GM12872 (cell line): Measurements from ENCODE around the gene DDT.
"Not testable (repeated sequence)": the region's sequence is repeated elsewhere in the genome, so short reads cannot be mapped to it uniquely, and the experiment has no call there.

Source experiments
- CTCF ChIP-seq: IDR thresholded peaks from 3 replicates; pipeline ENCODE4 v1.5.1; 2011; ENCODE audit warnings: low read depth, mild to moderate bottlenecking, low read length, moderate library complexity; ENCODE audit not compliant: insufficient read depth

DDT gene

GRCh38 chr22:23974345-23974744 lies at the start of gene DDT:
TSS of gene DDT (minus strand) at chr22:23974441. CDS start at chr22:23974414, 27 bp downstream.
- not testable (repeated sequence) for TF ChIP-seq CTCF

GRCh38 chr22:24023204-24023789 lies 49.1 kb upstream of the DDT start:
- TF ChIP-seq CTCF = no peak

- no peak for TF ChIP-seq CTCF
These were observed 47.1 kb upstream of the DDT start for GRCh38 chr22:24021304-24021703.

GRCh38 chr22:24016156-24016555 lies 41.9 kb upstream of the DDT start:
- TF ChIP-seq CTCF = no peak

GRCh38 chr22:24011735-24012068 lies 37.5 kb upstream of the DDT start:
- TF ChIP-seq CTCF = no peak

GRCh38 chr22:24010018-24010391 lies 35.8 kb upstream of the DDT start:
- no peak for TF ChIP-seq CTCF

GRCh38 chr22:24009227-24010017 lies 35.2 kb upstream of the DDT start:
- no peak for TF ChIP-seq CTCF
